HepG2 (cell line): ENCODE data around the gene ABCB6. TPM values are rescaled to one million over a fixed set of nuclear protein-coding genes. Genes with fewer than 3 reads are reported as not detected.

ENCODE experiments used
- BRD4 ChIP-seq: sonication (generic); formaldehyde crosslinking; IDR thresholded peaks from 2 replicates; pipeline ENCODE4 v1.4.0; 2020; ENCODE audit warnings: missing genetic modification reagents
- KLF6 ChIP-seq: IDR thresholded peaks from 2 replicates; pipeline ENCODE4 v1.8.0; 2016; ENCODE audit warnings: missing biosample characterization, missing genetic modification reagents
- NFATC3 ChIP-seq: sonication (generic); formaldehyde crosslinking; IDR thresholded peaks from 2 replicates; pipeline ENCODE4 v1.5.1; 2020; ENCODE audit warnings: mild to moderate bottlenecking, missing genetic modification reagents
- NPAS2 ChIP-seq: sonication (generic); formaldehyde crosslinking; IDR thresholded peaks from 2 replicates; pipeline ENCODE4 v1.8.0; 2022; ENCODE audit warnings: mild to moderate bottlenecking, missing genetic modification reagents, borderline replicate concordance
- PCBP1 ChIP-seq: fragments of 200-400 bp; formaldehyde crosslinking; IDR thresholded peaks from 2 replicates; pipeline ENCODE4 v1.6.1; 2017; ENCODE audit warnings: mild to moderate bottlenecking, low read depth, low read length, borderline replicate concordance
- POLR2G ChIP-seq: fragments of 200-400 bp; formaldehyde crosslinking; IDR thresholded peaks from 2 replicates; pipeline ENCODE4 v1.6.1; 2018; ENCODE audit warnings: mild to moderate bottlenecking, low read depth, low read length, moderate library complexity
- RFX1 ChIP-seq: fragments of 450-650 bp; IDR thresholded peaks from 2 replicates; pipeline ENCODE4 v1.6.1; 2017
- SALL2 ChIP-seq: sonication (generic); formaldehyde crosslinking; IDR thresholded peaks from 2 replicates; pipeline ENCODE4 v1.8.1; 2023; ENCODE audit warnings: mild to moderate bottlenecking, missing genetic modification reagents, inconsistent platforms
- SRSF4 ChIP-seq: fragments of 200-400 bp; formaldehyde crosslinking; IDR thresholded peaks from one replicate; pipeline ENCODE4 v1.6.1; 2018; ENCODE audit warnings: mild to moderate bottlenecking, low read depth, low read length, moderate library complexity; ENCODE audit not compliant: poor library complexity, severe bottlenecking
- ZBTB34 ChIP-seq: sonication (generic); formaldehyde crosslinking; IDR thresholded peaks from 2 replicates; pipeline ENCODE4 v1.8.0; 2022; ENCODE audit warnings: mild to moderate bottlenecking, missing genetic modification reagents
- ZBTB42 ChIP-seq: sonication (generic); formaldehyde crosslinking; IDR thresholded peaks from 2 replicates; pipeline ENCODE4 v1.5.0; 2020; ENCODE audit warnings: mild to moderate bottlenecking, missing genetic modification reagents
- ZFAT ChIP-seq: sonication (generic); formaldehyde crosslinking; conservative IDR thresholded peaks from 2 replicates; pipeline ENCODE4 v1.8.1; 2023; ENCODE audit warnings: missing genetic modification reagents, inconsistent platforms
- ZFP1 ChIP-seq: IDR thresholded peaks from 2 replicates; pipeline ENCODE4 v1.6.1; 2016
- ZKSCAN5 ChIP-seq: sonication (generic); formaldehyde crosslinking; IDR thresholded peaks from 2 replicates; pipeline ENCODE4 v1.5.1; 2020; ENCODE audit warnings: mild to moderate bottlenecking, missing genetic modification reagents
- ZNF143 ChIP-seq: sonication (generic); formaldehyde crosslinking; IDR thresholded peaks from 2 replicates; pipeline ENCODE4 v1.4.0; 2020; ENCODE audit warnings: missing genetic modification reagents
- ZNF180 ChIP-seq: sonication (generic); formaldehyde crosslinking; IDR thresholded peaks from 2 replicates; pipeline ENCODE4 v1.4.0; 2020; ENCODE audit warnings: low read depth, missing genetic modification reagents, borderline replicate concordance
- ZNF274 ChIP-seq: sonication (generic); formaldehyde crosslinking; IDR thresholded peaks from 2 replicates; pipeline ENCODE4 v1.5.1; 2020; ENCODE audit warnings: mild to moderate bottlenecking, missing genetic modification reagents
- ZNF281 ChIP-seq: sonication (generic); formaldehyde crosslinking; IDR thresholded peaks from 2 replicates; pipeline ENCODE4 v1.4.0; 2020; ENCODE audit warnings: missing genetic modification reagents, borderline replicate concordance
- ZNF558 ChIP-seq: sonication (generic); formaldehyde crosslinking; IDR thresholded peaks from 2 replicates; pipeline ENCODE4 v1.9.0; 2022; ENCODE audit warnings: mild to moderate bottlenecking, missing genetic modification reagents, borderline replicate concordance
- ZNF614 ChIP-seq: IDR thresholded peaks from 2 replicates; pipeline ENCODE4 v1.6.1; 2018; ENCODE audit warnings: missing biosample characterization, missing genetic modification reagents, inconsistent platforms, borderline replicate concordance
- ZNF616 ChIP-seq: sonication (generic); formaldehyde crosslinking; IDR thresholded peaks from 2 replicates; pipeline ENCODE4 v1.5.0; 2020; ENCODE audit warnings: low read depth, mild to moderate bottlenecking, missing genetic modification reagents
- ZNF670 ChIP-seq: sonication (generic); formaldehyde crosslinking; IDR thresholded peaks from 2 replicates; pipeline ENCODE4 v1.8.0; 2022; ENCODE audit warnings: mild to moderate bottlenecking, missing genetic modification reagents, borderline replicate concordance
- ZNF672 ChIP-seq: sonication (generic); formaldehyde crosslinking; IDR thresholded peaks from 2 replicates; pipeline ENCODE4 v1.8.1; 2022; ENCODE audit warnings: missing genetic modification reagents
- ZNF704 ChIP-seq: sonication (generic); formaldehyde crosslinking; IDR thresholded peaks from 2 replicates; pipeline ENCODE4 v1.8.1; 2023; ENCODE audit warnings: mild to moderate bottlenecking, inconsistent platforms, moderate library complexity, missing genetic modification reagents, borderline replicate concordance
- ZNF747 ChIP-seq: sonication (generic); formaldehyde crosslinking; IDR thresholded peaks from 2 replicates; pipeline ENCODE4 v1.8.1; 2023; ENCODE audit warnings: missing genetic modification reagents, mild to moderate bottlenecking, borderline replicate concordance
- polyA plus RNA-seq, 8 experiments: library from polyadenylated mRNA; depleted of rRNA in 3 of 8; stranded (reverse) in 7 of 8; unstranded in 1 of 8; fragments of >200 nt; fragmentation: Illumina TruSeq in 4 of 8; extraction: Trizol in 4 of 8; gene quantifications; 2 replicates each; pipeline versions ENCODE4 v1.2.1 to v1.2.3, GENCODE V29; 2011 to 2016; ENCODE audit warnings: low read depth in 4 of 8, missing spikeins in 1 of 8, mixed read lengths in 1 of 8; ENCODE audit not compliant: insufficient read depth in 1 of 8
- total RNA-seq, 5 experiments: library from RNA; depleted of rRNA; stranded (reverse); fragments of >200 nt; fragmentation: Illumina TruSeq; extraction: Trizol; gene quantifications; 2 replicates each; pipeline ENCODE4 v1.2.3, GENCODE V29; 2016; ENCODE audit warnings: low read depth in 1 of 5

ABCB6 gene
- total and polyA plus RNA-seq, 2 of the 13 experiments (the other 11 are each of a cell fraction or from before 2014, with no cell fraction given) = 91.1 to 137 TPM

- TF ChIP-seq ZBTB42 (CRISPR knock-in tag) (peak; percentile 81; the same call in 1 of the 2 replicates), SALL2 (CRISPR knock-in tag) (no peak; the same call in none of the 2 replicates), ZNF616 (CRISPR knock-in tag) (no peak), ZNF274 (CRISPR knock-in tag) (peak; percentile 67), ZNF747 (CRISPR knock-in tag) (peak; percentile 68; the same call in 1 of the 2 replicates), NFATC3 (CRISPR knock-in tag) (peak; percentile 75; the same call in 1 of the 2 replicates), ZNF670 (peak; percentile 95), ZNF558 (CRISPR knock-in tag) (peak; percentile 92; the same call in 1 of the 2 replicates), ZFAT (CRISPR knock-in tag) (no peak), ZFP1 (CRISPR knock-in tag) (0 out of 2 replicates have a peak, but pooled peaks have one; percentile 69), ZKSCAN5 (no peak), ZNF704 (0 out of 2 replicates have a peak, but pooled peaks have one; percentile 71), ZNF614 (CRISPR knock-in tag) (peak; percentile 43; the same call in 1 of the 2 replicates), BRD4 (CRISPR knock-in tag) (no peak), POLR2G (peak; percentile 95), ZNF672 (CRISPR knock-in tag) (no peak), RFX1 (no peak; the same call in 1 of the 2 replicates), PCBP1 (0 out of 2 replicates have a peak, but pooled peaks have one; percentile 67), ZNF143 (CRISPR knock-in tag) (0 out of 2 replicates have a peak, but pooled peaks have one; percentile 22), KLF6 (CRISPR knock-in tag) (peak; percentile 57; the same call in 1 of the 2 replicates), ZNF180 (CRISPR knock-in tag) (no peak), SRSF4 (no peak), ZNF281 (CRISPR knock-in tag) (no peak), NPAS2 (CRISPR knock-in tag) (no peak), ZBTB34 (CRISPR knock-in tag) (no peak)
Observed at GRCh38 chr2:219229305-219230058, 10.7 kb upstream of the ABCB6 start, which contains the start of the genes ANKZF1 and ATG9A (continued).
